ENCODE results near the gene ESRRG. TPM values are rescaled to one million over a fixed set of nuclear protein-coding genes. Genes with fewer than 3 reads are reported as not detected.
"Not testable (repeated sequence)": the region's sequence is repeated elsewhere in the genome, so short reads cannot be mapped to it uniquely, and the experiment has no call there.

The ESRRG gene
- polyA plus RNA-seq, 1 donor from 2014 or later, result 3.7 TPM

DNA sequence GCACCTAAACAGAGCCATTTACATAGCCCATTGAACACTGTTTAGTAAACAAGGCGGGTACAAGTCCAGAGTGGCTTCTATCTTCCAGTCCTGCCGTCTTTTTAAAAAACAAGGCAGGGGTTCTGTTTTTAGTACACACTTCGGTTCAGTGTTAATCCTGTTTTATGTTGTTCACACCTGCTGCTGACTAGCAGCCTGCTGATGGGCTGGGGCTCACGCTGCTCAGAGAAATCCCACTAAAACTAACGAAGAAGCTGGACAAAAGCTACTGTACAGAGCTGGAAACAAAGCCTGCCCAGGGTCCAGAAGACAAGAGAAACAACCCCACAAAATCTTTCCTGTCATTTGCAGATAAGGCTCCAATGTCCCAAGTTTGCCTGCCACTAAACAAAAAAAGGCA is 13.2 kb downstream of the ESRRG start:
- no peak overlapping the region for H3K4me2 ChIP-seq (ENCODE audit: low read length)
- no peaks in the 10 kb centered on the region for H4K20me1 ChIP-seq (ENCODE audit: insufficient read depth)
- H3K27me3 ChIP-seq (ENCODE audit: insufficient read depth, low read depth, low read length), result peaks cover 11% of the 10 kb centered on the region
- no peak for TF ChIP-seq REST (IDR thresholded peaks at IDR 0.05; ENCODE audit: borderline replicate concordance)
- no peak for TF ChIP-seq SMC3 (conservative IDR thresholded peaks at IDR 0.05; ENCODE audit: poor library complexity)
- no peaks in the 10 kb centered on the region for H3F3A ChIP-seq (ENCODE audit: insufficient read depth, low read length, poor library complexity, severe bottlenecking)
- H3K27ac ChIP-seq (ENCODE audit: low read length), result no peak overlapping the region
- H2AFZ ChIP-seq (ENCODE audit: low read depth, low read length), result no peak overlapping the region
- H3K9me3 ChIP-seq (ENCODE audit: low read length), result no peaks in the 10 kb centered on the region
- H3K36me3 ChIP-seq (ENCODE audit: insufficient read depth, low read length), result no peaks in the 10 kb centered on the region
- no peaks in the 10 kb centered on the region for H3K9me2 ChIP-seq (ENCODE audit: insufficient read depth, low read length)
- H3K4me3 ChIP-seq (ENCODE audit: low read length), result no peak overlapping the region
- H3K79me2 ChIP-seq (replicated peaks; ENCODE audit: insufficient read depth, low read length), result no peaks in the 10 kb centered on the region
- H3K9ac ChIP-seq (ENCODE audit: low read length), result no peak overlapping the region

- Histone ChIP-seq H3K9me3 (ENCODE audit: low read length) (no peaks in the 10 kb centered on the region), H3K9me2 (ENCODE audit: insufficient read depth, low read length) (no peaks in the 10 kb centered on the region), H2AFZ (ENCODE audit: low read depth, low read length) (no peak overlapping the region), H3F3A (ENCODE audit: insufficient read depth, low read length, poor library complexity, severe bottlenecking) (no peaks in the 10 kb centered on the region), H3K4me3 (ENCODE audit: low read length) (no peak overlapping the region), H3K27me3 (ENCODE audit: insufficient read depth, low read depth, low read length) (no peaks in the 10 kb centered on the region), H3K4me2 (ENCODE audit: low read length) (no peak overlapping the region), H3K27ac (ENCODE audit: low read length) (no peak overlapping the region), H3K36me3 (ENCODE audit: insufficient read depth, low read length) (no peaks in the 10 kb centered on the region), H4K20me1 (ENCODE audit: insufficient read depth) (no peaks in the 10 kb centered on the region), H3K79me2 (replicated peaks; ENCODE audit: insufficient read depth, low read length) (no peaks in the 10 kb centered on the region), H3K9ac (ENCODE audit: low read length) (no peak overlapping the region)
- TF ChIP-seq TAF1 (IDR thresholded peaks at IDR 0.05; ENCODE audit: low read depth) (no peak), EP300 (conservative IDR thresholded peaks at IDR 0.05; ENCODE audit: poor library complexity, severe bottlenecking) (no peak), SMC3 (conservative IDR thresholded peaks at IDR 0.05; ENCODE audit: poor library complexity) (no peak), RAD21 (conservative IDR thresholded peaks at IDR 0.05) (no peak), EZH2 (IDR thresholded peaks at IDR 0.05; ENCODE audit: borderline replicate concordance, insufficient read depth, low read length, poor library complexity, severe bottlenecking) (no peak), REST (IDR thresholded peaks at IDR 0.05; ENCODE audit: borderline replicate concordance) (no peak), MXI1 (conservative IDR thresholded peaks at IDR 0.05; ENCODE audit: poor library complexity, severe bottlenecking) (no peak), POLR2AphosphoS5 (IDR thresholded peaks at IDR 0.05) (no peak)
- TF ChIP-seq, protein P1, sequence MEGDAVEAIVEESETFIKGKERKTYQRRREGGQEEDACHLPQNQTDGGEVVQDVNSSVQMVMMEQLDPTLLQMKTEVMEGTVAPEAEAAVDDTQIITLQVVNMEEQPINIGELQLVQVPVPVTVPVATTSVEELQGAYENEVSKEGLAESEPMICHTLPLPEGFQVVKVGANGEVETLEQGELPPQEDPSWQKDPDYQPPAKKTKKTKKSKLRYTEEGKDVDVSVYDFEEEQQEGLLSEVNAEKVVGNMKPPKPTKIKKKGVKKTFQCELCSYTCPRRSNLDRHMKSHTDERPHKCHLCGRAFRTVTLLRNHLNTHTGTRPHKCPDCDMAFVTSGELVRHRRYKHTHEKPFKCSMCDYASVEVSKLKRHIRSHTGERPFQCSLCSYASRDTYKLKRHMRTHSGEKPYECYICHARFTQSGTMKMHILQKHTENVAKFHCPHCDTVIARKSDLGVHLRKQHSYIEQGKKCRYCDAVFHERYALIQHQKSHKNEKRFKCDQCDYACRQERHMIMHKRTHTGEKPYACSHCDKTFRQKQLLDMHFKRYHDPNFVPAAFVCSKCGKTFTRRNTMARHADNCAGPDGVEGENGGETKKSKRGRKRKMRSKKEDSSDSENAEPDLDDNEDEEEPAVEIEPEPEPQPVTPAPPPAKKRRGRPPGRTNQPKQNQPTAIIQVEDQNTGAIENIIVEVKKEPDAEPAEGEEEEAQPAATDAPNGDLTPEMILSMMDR (IDR thresholded peaks at IDR 0.05; ENCODE audit: poor library complexity, severe bottlenecking), result no peak
Measured at GRCh38 chr1:216705676-216706075, 17.6 kb downstream of the ESRRG start.

- not testable (repeated sequence) for H3F3A ChIP-seq (ENCODE audit: insufficient read depth, low read length, poor library complexity, severe bottlenecking); H3K27ac ChIP-seq (ENCODE audit: low read length); H3K4me2 ChIP-seq (ENCODE audit: low read length); H3K36me3 ChIP-seq (ENCODE audit: insufficient read depth, low read length); H3K9me3 ChIP-seq (ENCODE audit: low read length); H3K9ac ChIP-seq (ENCODE audit: low read length); H3K4me3 ChIP-seq (ENCODE audit: low read length); H2AFZ ChIP-seq (ENCODE audit: low read depth, low read length); H4K20me1 ChIP-seq (ENCODE audit: insufficient read depth); H3K27me3 ChIP-seq (ENCODE audit: insufficient read depth, low read depth, low read length); H3K9me2 ChIP-seq (ENCODE audit: insufficient read depth, low read length); H3K79me2 ChIP-seq (replicated peaks; ENCODE audit: insufficient read depth, low read length)
Measured at GRCh38 chr1:216704065-216704464, 19.2 kb downstream of the ESRRG start.
